K562 (cell line): Measurements from ENCODE around the gene CACNA2D3.

Experiments
- CBX5 ChIP-seq: IDR thresholded peaks from 2 replicates; pipeline ENCODE4 v1.6.1; 2014; ENCODE audit warnings: low read depth, borderline replicate concordance
- LEF1 ChIP-seq: fragments of 450-650 bp; IDR thresholded peaks from 2 replicates; pipeline ENCODE4 v1.6.1; 2016; ENCODE audit warnings: mild to moderate bottlenecking
- MTA3 ChIP-seq: fragments of 450-650 bp; formaldehyde crosslinking; IDR thresholded peaks from 2 replicates; pipeline ENCODE4 v1.6.1; 2017; ENCODE audit warnings: mild to moderate bottlenecking, borderline replicate concordance
- POLR2A ChIP-seq: fragments of 450-650 bp; conservative IDR thresholded peaks from 2 replicates; pipeline ENCODE4 v1.6.1; 2016
- POLR2AphosphoS5 ChIP-seq: IDR thresholded peaks from 2 replicates; pipeline ENCODE4 v1.6.1; 2011; ENCODE audit warnings: mild to moderate bottlenecking, low read depth, low read length, moderate library complexity; ENCODE audit not compliant: control insufficient read depth, insufficient read depth
- POLR3G ChIP-seq: IDR thresholded peaks from 2 replicates; pipeline ENCODE4 v1.6.1; 2011; ENCODE audit not compliant: insufficient read length, insufficient replicate concordance; ENCODE audit errors: extremely low read depth
- SIN3A ChIP-seq, 2 experiments: fragments of 150-350 bp in 1 of 2; IDR thresholded peaks; 2 replicates each; pipeline ENCODE4 v1.6.1; 2011 to 2016; ENCODE audit warnings: borderline replicate concordance in 2 of 2, low read depth in 2 of 2, low read length in 2 of 2, mild to moderate bottlenecking in 2 of 2, moderate library complexity in 2 of 2; ENCODE audit not compliant: control insufficient read depth in 1 of 2
- TF ChIP-seq, protein P1 (sequence below): fragments of 450-650 bp; formaldehyde crosslinking; IDR thresholded peaks from 2 replicates; pipeline ENCODE4 v1.4.0; 2020; ENCODE audit warnings: mild to moderate bottlenecking, moderate library complexity

DNA sequence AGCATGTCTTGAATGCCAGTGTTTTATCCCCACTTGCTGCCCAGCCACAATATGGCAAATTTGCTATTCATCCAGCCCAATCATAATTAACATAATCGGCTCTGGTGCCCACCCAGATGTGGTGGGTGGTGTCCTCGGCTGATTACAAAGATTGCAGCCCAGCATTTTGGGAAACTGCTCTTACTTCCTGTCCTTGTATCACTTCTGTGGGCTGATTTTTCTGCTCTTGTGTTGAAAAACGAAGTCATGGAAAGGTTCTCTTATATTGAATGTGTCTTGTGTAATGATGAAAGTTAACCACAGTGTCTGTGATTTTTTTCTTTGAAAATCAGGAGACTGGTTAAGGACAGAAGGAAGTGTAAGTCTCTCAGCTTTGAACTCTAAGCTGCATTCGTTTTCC is 141.7 kb downstream of the CACNA2D3 start:
- no peak for TF ChIP-seq MTA3
- TF ChIP-seq, protein P1, sequence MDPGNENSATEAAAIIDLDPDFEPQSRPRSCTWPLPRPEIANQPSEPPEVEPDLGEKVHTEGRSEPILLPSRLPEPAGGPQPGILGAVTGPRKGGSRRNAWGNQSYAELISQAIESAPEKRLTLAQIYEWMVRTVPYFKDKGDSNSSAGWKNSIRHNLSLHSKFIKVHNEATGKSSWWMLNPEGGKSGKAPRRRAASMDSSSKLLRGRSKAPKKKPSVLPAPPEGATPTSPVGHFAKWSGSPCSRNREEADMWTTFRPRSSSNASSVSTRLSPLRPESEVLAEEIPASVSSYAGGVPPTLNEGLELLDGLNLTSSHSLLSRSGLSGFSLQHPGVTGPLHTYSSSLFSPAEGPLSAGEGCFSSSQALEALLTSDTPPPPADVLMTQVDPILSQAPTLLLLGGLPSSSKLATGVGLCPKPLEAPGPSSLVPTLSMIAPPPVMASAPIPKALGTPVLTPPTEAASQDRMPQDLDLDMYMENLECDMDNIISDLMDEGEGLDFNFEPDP (CRISPR knock-in tag) = no peak
- no peak for TF ChIP-seq POLR2A
- no peak for TF ChIP-seq POLR3G
- TF ChIP-seq SIN3A (IDR thresholded peaks at IDR 0.05; ENCODE audit: borderline replicate concordance in 2 of 2, control insufficient read depth in 1 of 2, low read depth in 2 of 2, low read length in 2 of 2) = no peak
- TF ChIP-seq POLR2AphosphoS5 = no peak
- no peak for TF ChIP-seq CBX5
- TF ChIP-seq LEF1 = no peak
